T-helper 1 cell treated with Interleukin-12 subunit alpha and Interleukin-12 subunit beta and Interleukin-4 antibody, amounts not matched to agents 30 μg/mL and 1 μg/mL, for 36 hours (primary cell): Measurements from ENCODE around the gene PAQR6.
A peak's percentile ranks its signal among the peaks of the same experiment; 100 is the strongest.

Experiments used
- H3K27ac Mint-ChIP-seq: one replicate; pipeline ENCODE4 v1.8.0; 2021; ENCODE audit warnings: mild to moderate bottlenecking, mixed read lengths
- H3K27me3 Mint-ChIP-seq: one replicate; pipeline ENCODE4 v1.8.0; 2021; ENCODE audit warnings: low read depth, mixed read lengths
- H3K36me3 Mint-ChIP-seq: one replicate; pipeline ENCODE4 v1.8.0; 2021; ENCODE audit warnings: low read depth, mixed read lengths
- H3K4me1 Mint-ChIP-seq: one replicate; pipeline ENCODE4 v1.8.0; 2021; ENCODE audit warnings: low read depth, mixed read lengths
- H3K4me3 Mint-ChIP-seq: one replicate; pipeline ENCODE4 v1.8.0; 2021; ENCODE audit warnings: mild to moderate bottlenecking, moderate library complexity, mixed read lengths
- H3K9me3 Mint-ChIP-seq: one replicate; pipeline ENCODE4 v1.8.0; 2021; ENCODE audit warnings: mixed read lengths

The PAQR6 gene

GRCh38 chr1:156211243-156211642, 36.6 kb downstream of the PAQR6 start:
- no peaks in the 10 kb centered on the region for H3K27me3 Mint-ChIP-seq
- H3K4me1 Mint-ChIP-seq: peaks cover 31% of the 10 kb centered on the region
- peaks cover 39% of the 10 kb centered on the region for H3K36me3 Mint-ChIP-seq
- peak overlapping the region; percentile 95 for H3K27ac Mint-ChIP-seq
- no peaks in the 10 kb centered on the region for H3K9me3 Mint-ChIP-seq
- H3K4me3 Mint-ChIP-seq: peak overlapping the region; percentile 28

GRCh38 chr1:156204686-156205085, 43.2 kb downstream of the PAQR6 start:
- Mint-ChIP-seq H3K36me3 (peaks cover 28% of the 10 kb centered on the region), H3K4me1 (peaks cover 17% of the 10 kb centered on the region), H3K9me3 (no peaks in the 10 kb centered on the region), H3K27me3 (no peaks in the 10 kb centered on the region), H3K4me3 (no peak overlapping the region), H3K27ac (no peak overlapping the region)

- H3K27ac Mint-ChIP-seq: no peak overlapping the region
- no peaks in the 10 kb centered on the region for H3K27me3 Mint-ChIP-seq
- H3K4me1 Mint-ChIP-seq: peaks cover 31% of the 10 kb centered on the region
- H3K36me3 Mint-ChIP-seq: peaks cover 33% of the 10 kb centered on the region
- no peaks in the 10 kb centered on the region for H3K9me3 Mint-ChIP-seq
- no peak overlapping the region for H3K4me3 Mint-ChIP-seq
These were observed 44.5 kb downstream of the PAQR6 start for GRCh38 chr1:156203331-156203730.

- no peaks in the 10 kb centered on the region for H3K9me3 Mint-ChIP-seq
- H3K27ac Mint-ChIP-seq: peak overlapping the region; percentile 91
- no peaks in the 10 kb centered on the region for H3K27me3 Mint-ChIP-seq
- H3K4me3 Mint-ChIP-seq: peak overlapping the region; percentile 73
- peaks cover 50% of the 10 kb centered on the region for H3K4me1 Mint-ChIP-seq
- H3K36me3 Mint-ChIP-seq: peaks cover 38% of the 10 kb centered on the region
These were observed 47.8 kb downstream of the PAQR6 start for GRCh38 chr1:156200044-156200443.

- peak overlapping the region; percentile 73 for H3K4me3 Mint-ChIP-seq
These were observed 49.0 kb downstream of the PAQR6 start for GRCh38 chr1:156198831-156199349.

GRCh38 chr1:156196445-156196844, 51.4 kb downstream of the PAQR6 start:
- peak overlapping the region; percentile 31 for H3K27ac Mint-ChIP-seq
- peak overlapping the region; percentile 5 for H3K4me3 Mint-ChIP-seq

More at GRCh38 chr1:156198831-156199349, 49.0 kb downstream of the PAQR6 start:
- Mint-ChIP-seq H3K4me1 (peaks cover 54% of the 10 kb centered on the region), H3K9me3 (no peaks in the 10 kb centered on the region), H3K27me3 (no peaks in the 10 kb centered on the region), H3K36me3 (peaks cover 44% of the 10 kb centered on the region), H3K27ac (peak overlapping the region; percentile 91)

GRCh38 chr1:156195853-156196252, 52.0 kb downstream of the PAQR6 start:
- H3K36me3 Mint-ChIP-seq: peaks cover 47% of the 10 kb centered on the region
- H3K9me3 Mint-ChIP-seq: no peaks in the 10 kb centered on the region
- H3K4me1 Mint-ChIP-seq: peaks cover 67% of the 10 kb centered on the region
- H3K4me3 Mint-ChIP-seq: peak overlapping the region; percentile 98
- H3K27ac Mint-ChIP-seq: peak overlapping the region; percentile 60
- H3K27me3 Mint-ChIP-seq: no peaks in the 10 kb centered on the region

More at GRCh38 chr1:156196445-156196844, 51.4 kb downstream of the PAQR6 start:
- H3K27me3 Mint-ChIP-seq: no peaks in the 10 kb centered on the region
- H3K9me3 Mint-ChIP-seq: no peaks in the 10 kb centered on the region
- peaks cover 67% of the 10 kb centered on the region for H3K4me1 Mint-ChIP-seq
- peaks cover 47% of the 10 kb centered on the region for H3K36me3 Mint-ChIP-seq

GRCh38 chr1:156194300-156194652, 53.6 kb downstream of the PAQR6 start:
- H3K36me3 Mint-ChIP-seq: peaks cover 33% of the 10 kb centered on the region
- peaks cover 55% of the 10 kb centered on the region for H3K4me1 Mint-ChIP-seq
- H3K4me3 Mint-ChIP-seq: peak overlapping the region; percentile 98

GRCh38 chr1:156193488-156194299, 54.2 kb downstream of the PAQR6 start, which contains the start of gene SLC25A44:
SLC25A44 (plus strand) TSS chr1:156194104; CDS start chr1:156199848, 5,744 bp downstream.
- Mint-ChIP-seq H3K36me3 (peaks cover 28% of the 10 kb centered on the region), H3K9me3 (peaks cover 3% of the 10 kb centered on the region), H3K4me3 (peak within 1 kb of the TSS; percentile 98), H3K27me3 (no peaks in the 10 kb centered on the region), H3K4me1 (peaks cover 49% of the 10 kb centered on the region), H3K27ac (peak within 1 kb of the TSS; percentile 96)

More at GRCh38 chr1:156194300-156194652, 53.6 kb downstream of the PAQR6 start:
- H3K9me3 Mint-ChIP-seq: no peaks in the 10 kb centered on the region
- no peaks in the 10 kb centered on the region for H3K27me3 Mint-ChIP-seq
- peak overlapping the region; percentile 96 for H3K27ac Mint-ChIP-seq
